Islet of Langerhans (tissue), 1 donor: ENCODE results near the gene THOC3.
"Not testable (repeated sequence)": the region's sequence is repeated elsewhere in the genome, so short reads cannot be mapped to it uniquely, and the experiment has no call there.

ENCODE experiments used
- FAIRE-seq: peaks from one replicate; lab custom pipeline; 2011; peaks lifted over from hg19 to GRCh38; lab: Jason Lieb, UNC

Gene THOC3

GRCh38 chr5:175967471-175968372, at the start of gene THOC3:
Gene THOC3, minus strand, starts transcription at chr5:175968315. Its CDS starts 107 bp downstream, at chr5:175968208.
- not testable (repeated sequence) for FAIRE-seq

- not testable (repeated sequence) for FAIRE-seq
These were observed 49.2 kb upstream of the THOC3 start for GRCh38 chr5:176017324-176017723.

GRCh38 chr5:176014360-176014759, 46.2 kb upstream of the THOC3 start:
- FAIRE-seq, result not testable (repeated sequence)

- not testable (repeated sequence) for FAIRE-seq
These were observed 43.0 kb upstream of the THOC3 start for GRCh38 chr5:176011088-176011487.

GRCh38 chr5:176010202-176010601, 42.1 kb upstream of the THOC3 start:
- FAIRE-seq, result not testable (repeated sequence)

GRCh38 chr5:176007220-176007619, 39.1 kb upstream of the THOC3 start:
- FAIRE-seq, result not testable (repeated sequence)

GRCh38 chr5:176006819-176007218, 38.7 kb upstream of the THOC3 start:
- FAIRE-seq, result not testable (repeated sequence)

GRCh38 chr5:175997979-175998378, 29.9 kb upstream of the THOC3 start:
- not testable (repeated sequence) for FAIRE-seq

GRCh38 chr5:175997495-175997894, 29.4 kb upstream of the THOC3 start:
- not testable (repeated sequence) for FAIRE-seq

- FAIRE-seq, result not testable (repeated sequence)
These were observed 28.7 kb upstream of the THOC3 start for GRCh38 chr5:175996791-175997190.

- not testable (repeated sequence) for FAIRE-seq
These were observed 27.4 kb upstream of the THOC3 start for GRCh38 chr5:175995506-175995905.

GRCh38 chr5:175979371-175979995, 11.4 kb upstream of the THOC3 start:
- not testable (repeated sequence) for FAIRE-seq

- peak; percentile 43 for FAIRE-seq
These were observed 266 bp upstream of the THOC3 start for GRCh38 chr5:175968381-175968780.

GRCh38 chr5:175962329-175962728, 5.8 kb downstream of the THOC3 start:
- FAIRE-seq, result not testable (repeated sequence)

- FAIRE-seq, result not testable (repeated sequence)
These were observed 7.9 kb downstream of the THOC3 start for GRCh38 chr5:175960228-175960627.

- FAIRE-seq, result not testable (repeated sequence)
These were observed 9.6 kb downstream of the THOC3 start for GRCh38 chr5:175958515-175958914.

- FAIRE-seq, result not testable (repeated sequence)
These were observed 14.0 kb downstream of the THOC3 start for GRCh38 chr5:175954107-175954506.

- not testable (repeated sequence) for FAIRE-seq
These were observed 15.3 kb downstream of the THOC3 start for GRCh38 chr5:175952810-175953209.

- peak; percentile 76 for FAIRE-seq
These were observed 16.7 kb downstream of the THOC3 start for GRCh38 chr5:175951339-175951969.

- FAIRE-seq, result not testable (repeated sequence)
These were observed 19.6 kb downstream of the THOC3 start for GRCh38 chr5:175948329-175949108.

- not testable (repeated sequence) for FAIRE-seq
These were observed 24.9 kb downstream of the THOC3 start for GRCh38 chr5:175943253-175943652.

- not testable (repeated sequence) for FAIRE-seq
These were observed 27.5 kb downstream of the THOC3 start for GRCh38 chr5:175940632-175941031.
